Mucosa of rectum (tissue), 2 donors: ENCODE measurements around the gene PLEKHN1.
"Not testable (repeated sequence)": the region's sequence is repeated elsewhere in the genome, so short reads cannot be mapped to it uniquely, and the experiment has no call there.

Source experiments
- H3K27ac ChIP-seq, 2 donors: one replicate each; pipeline ENCODE4 v1.7.0; 2013; ENCODE audit warnings: inconsistent platforms in 2 of 2, low read depth in 2 of 2, low read length in 2 of 2
- H3K27me3 ChIP-seq, 2 donors: one replicate each; pipeline ENCODE4 v1.7.0; 2013; ENCODE audit warnings: low read length in 2 of 2; ENCODE audit not compliant: control insufficient read depth in 2 of 2, insufficient read depth in 2 of 2
- H3K36me3 ChIP-seq, 2 donors: one replicate each; pipeline ENCODE4 v1.7.0; 2013; ENCODE audit warnings: low read length in 2 of 2; ENCODE audit not compliant: control insufficient read depth in 2 of 2, insufficient read depth in 2 of 2
- H3K4me1 ChIP-seq, 2 donors: one replicate each; pipeline ENCODE4 v1.7.0; 2013; ENCODE audit warnings: low read length in 2 of 2, mild to moderate bottlenecking in 1 of 2; ENCODE audit not compliant: control insufficient read depth in 2 of 2, insufficient read depth in 2 of 2
- H3K4me3 ChIP-seq, 2 donors: one replicate each; pipeline ENCODE4 v1.7.0; 2013; ENCODE audit warnings: low read length in 2 of 2
- H3K9ac ChIP-seq, 2 donors: one replicate each; pipeline ENCODE4 v1.7.0; 2013; ENCODE audit warnings: low read length in 2 of 2, low read depth in 1 of 2, mild to moderate bottlenecking in 1 of 2
- H3K9me3 ChIP-seq, 2 donors: one replicate each; pipeline ENCODE4 v1.7.0; 2013; ENCODE audit warnings: low read length in 2 of 2; ENCODE audit not compliant: control insufficient read depth in 2 of 2
- donor health status: healthy.
- donor health status: Normal muscosa, but diverticular disease.

Gene PLEKHN1

GRCh38 chr1:943545-944340 lies 22.5 kb upstream of the PLEKHN1 start:
- no peaks in the 10 kb centered on the region for H3K9me3 ChIP-seq
- peaks cover 15 to 16% of the 10 kb centered on the region in 2 donors for H3K4me1 ChIP-seq
- peaks cover 17 to 30% of the 10 kb centered on the region in 2 donors for H3K36me3 ChIP-seq
- no peak overlapping the region for H3K9ac ChIP-seq
- H3K27ac ChIP-seq, result peak overlapping the region in 1 of 2 donors; percentile 63
- H3K27me3 ChIP-seq, result peaks cover 22 to 30% of the 10 kb centered on the region in 2 donors
- H3K4me3 ChIP-seq, result no peak overlapping the region

GRCh38 chr1:944341-945325 lies 21.6 kb upstream of the PLEKHN1 start:
- H3K4me3 ChIP-seq, result no peak overlapping the region
- peak overlapping the region in 1 of 2 donors; percentile 43 for H3K27ac ChIP-seq
- H3K9ac ChIP-seq, result no peak overlapping the region
- H3K9me3 ChIP-seq, result no peaks in the 10 kb centered on the region
- peaks cover 16 to 21% of the 10 kb centered on the region in 2 donors for H3K27me3 ChIP-seq
- H3K4me1 ChIP-seq, result peaks cover 15 to 16% of the 10 kb centered on the region in 2 donors
- peaks cover 25 to 39% of the 10 kb centered on the region in 2 donors for H3K36me3 ChIP-seq

DNA sequence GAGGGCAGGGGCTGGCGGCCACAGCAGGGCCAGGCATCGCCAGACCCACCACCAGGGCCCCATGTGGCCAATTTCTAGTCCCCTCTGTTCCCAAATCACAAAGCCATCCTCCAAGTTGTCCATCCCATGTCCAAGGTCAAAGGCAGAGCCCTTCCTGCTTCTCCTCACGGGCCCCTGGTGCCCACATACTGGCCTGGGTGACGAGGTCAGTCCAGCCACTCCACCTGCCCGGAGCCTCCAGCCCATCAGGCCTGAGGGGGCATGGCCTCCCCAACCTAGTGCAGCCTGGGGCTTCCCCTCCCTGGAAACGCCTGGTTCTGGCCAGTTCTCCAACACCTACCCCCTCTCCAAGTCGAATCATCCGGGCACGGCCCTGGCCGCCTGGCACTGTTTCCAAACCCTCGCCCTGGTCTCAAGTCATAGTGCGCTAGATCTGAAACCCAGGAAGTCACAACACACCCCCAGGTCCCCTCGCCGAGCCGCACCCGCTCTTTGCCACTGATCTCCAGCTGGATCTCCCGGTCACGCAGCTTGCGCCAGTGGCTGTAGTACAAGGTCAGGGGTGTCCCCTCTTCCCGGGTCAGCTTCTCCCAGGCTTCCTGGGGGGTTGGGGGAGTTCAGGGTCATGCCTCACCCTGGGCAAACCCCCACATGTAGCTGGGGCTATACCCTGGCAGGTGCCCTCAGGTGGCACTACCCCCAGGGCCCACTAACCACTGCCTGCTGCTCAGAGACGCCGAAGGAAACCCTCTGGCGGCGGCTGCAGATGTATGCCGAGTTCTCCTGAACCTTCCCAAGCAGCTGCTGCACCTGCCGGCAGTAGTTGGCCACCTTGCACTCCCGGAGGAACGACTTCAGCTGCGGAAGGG lies 20.4 kb upstream of the PLEKHN1 start:
- H3K4me3 ChIP-seq, result no peak overlapping the region
- no peak overlapping the region for H3K9ac ChIP-seq
- peaks cover 5 to 8% of the 10 kb centered on the region in 2 donors for H3K4me1 ChIP-seq
- H3K9me3 ChIP-seq, result no peaks in the 10 kb centered on the region
- peaks cover 38 to 52% of the 10 kb centered on the region in 2 donors for H3K36me3 ChIP-seq
- H3K27me3 ChIP-seq, result peaks cover 9 to 12% of the 10 kb centered on the region in 2 donors
- no peak overlapping the region for H3K27ac ChIP-seq

DNA sequence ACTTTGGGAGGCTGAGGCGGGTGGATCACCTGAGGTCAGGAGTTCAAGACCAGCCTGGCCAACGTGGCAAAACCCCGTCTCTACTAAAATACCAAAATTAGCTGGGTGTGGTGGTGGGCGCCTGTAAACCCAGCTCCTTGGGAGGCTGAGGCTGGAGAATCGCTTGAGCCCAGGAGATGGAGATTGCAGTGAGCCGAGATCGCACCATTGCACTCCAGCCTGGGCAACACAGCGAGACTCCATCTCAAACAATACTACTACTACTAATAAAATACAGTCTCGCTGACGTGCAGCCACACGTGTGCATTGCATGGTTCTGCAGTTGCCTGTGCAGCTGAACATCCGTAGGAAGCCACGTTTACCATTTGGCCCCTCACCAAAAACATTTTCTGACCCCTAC lies 19.5 kb upstream of the PLEKHN1 start:
- not testable (repeated sequence) for H3K27me3 ChIP-seq, H3K27ac ChIP-seq, H3K4me3 ChIP-seq, H3K9ac ChIP-seq, H3K9me3 ChIP-seq, H3K4me1 ChIP-seq
- peaks cover 44 to 57% of the 10 kb centered on the region in 2 donors for H3K36me3 ChIP-seq

DNA sequence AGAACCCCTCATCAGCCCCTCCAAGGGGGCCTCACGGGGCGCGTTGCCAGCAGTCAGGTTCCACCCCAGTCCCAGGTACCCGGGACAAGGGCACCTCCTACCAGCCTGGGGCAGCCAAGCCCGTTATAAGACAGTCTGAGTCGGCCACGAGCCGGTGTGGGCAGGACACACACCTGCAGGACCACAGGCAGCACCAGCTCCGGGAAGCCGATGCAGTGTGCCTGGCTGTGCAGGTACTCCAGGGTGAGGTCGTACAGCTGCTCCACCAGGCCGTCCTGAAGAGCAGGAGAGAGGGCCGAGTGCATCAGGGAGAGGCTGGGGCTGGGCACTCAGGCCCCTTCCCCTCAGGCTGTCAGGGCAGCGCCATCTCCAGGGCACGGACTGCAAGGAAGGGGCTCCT lies 18.3 kb upstream of the PLEKHN1 start:
- Histone ChIP-seq H3K9ac (no peak overlapping the region), H3K9me3 (no peaks in the 10 kb centered on the region), H3K36me3 (peaks cover 51 to 67% of the 10 kb centered on the region in 2 donors)

GRCh38 chr1:950268-950667 lies 16.0 kb upstream of the PLEKHN1 start:
- no peaks in the 10 kb centered on the region for H3K4me1 ChIP-seq
- no peaks in the 10 kb centered on the region for H3K27me3 ChIP-seq
- H3K9me3 ChIP-seq, result no peaks in the 10 kb centered on the region
- peaks cover 69 to 82% of the 10 kb centered on the region in 2 donors for H3K36me3 ChIP-seq
- H3K27ac ChIP-seq, result no peak overlapping the region
- no peak overlapping the region for H3K4me3 ChIP-seq
- no peak overlapping the region for H3K9ac ChIP-seq

More for the DNA sequence above, 18.3 kb upstream of the PLEKHN1 start:
- peaks cover 0 to 1% of the 10 kb centered on the region in 2 donors for H3K4me1 ChIP-seq
- H3K4me3 ChIP-seq, result no peak overlapping the region
- peaks cover 2 to 3% of the 10 kb centered on the region in 2 donors for H3K27me3 ChIP-seq
- no peak overlapping the region for H3K27ac ChIP-seq

DNA sequence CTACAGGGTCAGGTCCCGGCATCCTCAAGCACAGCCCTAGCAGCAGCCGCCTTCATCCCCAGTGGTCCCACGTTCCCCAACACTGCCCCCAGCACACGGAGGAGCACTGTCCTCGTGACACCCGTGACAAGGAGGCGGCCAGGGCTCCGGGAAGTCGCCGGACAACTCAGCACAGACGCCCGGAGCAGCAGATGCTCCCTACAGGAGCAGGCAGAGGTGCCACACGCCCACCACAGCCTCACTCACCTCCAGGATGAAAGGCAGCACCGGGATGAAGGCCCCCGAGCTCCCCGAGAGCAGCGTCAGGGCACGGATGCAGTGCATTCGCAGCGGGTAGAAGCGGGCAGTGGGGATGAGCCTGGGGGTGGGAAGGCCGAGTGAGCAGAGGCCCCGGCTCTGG lies 15.4 kb upstream of the PLEKHN1 start:
- Histone ChIP-seq H3K9ac (no peak overlapping the region), H3K9me3 (no peaks in the 10 kb centered on the region), H3K27me3 (no peaks in the 10 kb centered on the region), H3K36me3 (peaks cover 69 to 82% of the 10 kb centered on the region in 2 donors), H3K4me3 (no peak overlapping the region), H3K4me1 (no peaks in the 10 kb centered on the region), H3K27ac (no peak overlapping the region)

DNA sequence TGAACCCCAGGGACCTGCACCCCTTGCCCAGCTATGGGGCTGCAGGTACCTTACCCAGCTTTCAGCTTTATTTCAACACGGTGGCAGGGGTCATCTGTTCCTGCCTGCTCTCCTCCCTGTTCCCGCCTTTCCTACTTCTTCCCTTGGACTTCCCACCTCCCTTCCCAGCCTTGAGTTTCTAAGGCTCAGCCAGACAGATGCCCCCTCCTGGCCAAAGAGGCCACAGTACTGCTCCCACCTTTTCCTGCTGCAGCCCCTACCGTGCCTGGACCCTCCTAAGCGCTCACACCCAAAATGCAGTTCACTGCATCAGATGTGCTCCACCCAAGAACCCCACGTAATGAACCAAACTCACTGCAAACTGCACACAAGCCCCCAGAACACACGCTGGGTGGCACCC lies 14.9 kb upstream of the PLEKHN1 start:
- Histone ChIP-seq H3K27ac (no peak overlapping the region), H3K9me3 (no peaks in the 10 kb centered on the region), H3K36me3 (peaks cover 73 to 83% of the 10 kb centered on the region in 2 donors), H3K4me1 (no peaks in the 10 kb centered on the region), H3K27me3 (no peaks in the 10 kb centered on the region), H3K4me3 (no peak overlapping the region), H3K9ac (no peak overlapping the region)

DNA sequence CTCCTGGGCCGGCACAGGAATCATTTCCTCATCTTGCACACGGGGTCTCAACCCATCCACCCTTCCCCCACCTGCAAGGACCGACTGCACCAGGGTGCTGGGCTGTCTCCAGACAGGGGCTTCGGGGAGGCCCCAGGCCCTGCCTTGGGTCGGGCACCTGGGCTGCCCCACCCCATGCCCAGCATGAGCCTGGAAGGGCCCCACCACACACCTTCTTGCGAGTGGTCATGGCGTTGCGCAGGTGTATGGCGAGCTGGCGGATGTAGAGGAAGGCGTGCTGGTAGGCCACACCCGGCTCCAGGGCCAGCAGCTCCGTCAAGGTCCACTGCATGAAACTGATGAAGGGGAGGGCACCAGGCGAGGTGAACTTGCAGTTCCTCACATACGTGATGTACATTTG lies 14.1 kb upstream of the PLEKHN1 start:
- H3K27me3 ChIP-seq, result no peaks in the 10 kb centered on the region
- no peak overlapping the region for H3K9ac ChIP-seq
- H3K4me3 ChIP-seq, result no peak overlapping the region
- no peak overlapping the region for H3K27ac ChIP-seq
- no peaks in the 10 kb centered on the region for H3K4me1 ChIP-seq
- H3K9me3 ChIP-seq, result no peaks in the 10 kb centered on the region
- H3K36me3 ChIP-seq, result peaks cover 74 to 83% of the 10 kb centered on the region in 2 donors
